Activated CD4-positive, CD25-positive, alpha-beta regulatory T cell (primary cell): ENCODE results near the gene UBE2J1.
A peak's percentile ranks its signal among the peaks of the same experiment; 100 is the strongest.
"Not testable (repeated sequence)": the region's sequence is repeated elsewhere in the genome, so short reads cannot be mapped to it uniquely, and the experiment has no call there.

Experiments
- DNase-seq, 4 experiments: peaks; one replicate each; lab custom pipeline; 2025; lab: John Stamatoyannopoulos, UW

UBE2J1 gene

DNA sequence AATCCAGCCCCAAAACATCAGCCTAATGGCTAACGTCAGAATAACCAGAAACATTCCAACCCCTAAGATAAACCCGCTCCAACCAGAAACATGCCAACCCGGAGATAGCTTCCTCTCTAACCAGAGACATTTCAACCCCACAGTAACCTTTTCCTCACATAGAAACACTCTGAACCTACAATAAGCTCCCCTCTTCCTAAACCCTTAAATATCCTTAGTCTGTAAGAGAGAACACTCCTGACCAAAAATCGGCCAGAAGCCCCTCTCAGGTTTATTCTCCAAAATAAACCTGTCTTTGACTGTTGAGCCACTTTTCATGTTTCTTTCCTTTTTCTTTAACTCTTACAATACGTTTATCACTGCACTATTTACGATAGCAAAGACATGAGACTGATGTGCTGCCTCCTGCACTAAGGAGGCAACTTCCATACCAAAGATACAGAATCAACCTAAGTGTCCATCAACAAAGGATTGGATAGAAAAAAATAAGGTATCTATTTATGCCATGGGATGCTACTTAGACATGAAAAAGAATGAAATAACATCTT is 32.4 kb downstream of the UBE2J1 start:
- DNase-seq = no peak

DNA sequence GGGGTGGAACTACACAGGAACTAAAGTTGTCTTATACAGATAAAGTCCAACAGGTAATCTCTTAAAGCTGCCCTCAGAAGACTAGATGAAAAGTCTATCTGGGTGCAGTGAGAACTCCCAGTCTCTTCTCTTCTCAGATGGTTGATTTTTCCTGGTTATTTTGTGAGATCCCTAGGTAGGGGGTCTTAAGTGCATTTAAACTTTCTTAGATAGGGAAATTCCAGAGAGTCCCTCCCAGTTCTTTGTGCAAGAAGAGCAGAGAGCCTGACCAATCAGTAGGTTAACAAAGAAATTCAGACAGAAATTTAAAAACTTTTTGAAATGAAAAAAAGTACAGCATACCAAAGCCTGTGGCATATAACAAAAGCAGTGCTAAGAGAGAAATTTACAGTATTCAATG is 35.5 kb downstream of the UBE2J1 start:
- DNase-seq = no peak

DNA sequence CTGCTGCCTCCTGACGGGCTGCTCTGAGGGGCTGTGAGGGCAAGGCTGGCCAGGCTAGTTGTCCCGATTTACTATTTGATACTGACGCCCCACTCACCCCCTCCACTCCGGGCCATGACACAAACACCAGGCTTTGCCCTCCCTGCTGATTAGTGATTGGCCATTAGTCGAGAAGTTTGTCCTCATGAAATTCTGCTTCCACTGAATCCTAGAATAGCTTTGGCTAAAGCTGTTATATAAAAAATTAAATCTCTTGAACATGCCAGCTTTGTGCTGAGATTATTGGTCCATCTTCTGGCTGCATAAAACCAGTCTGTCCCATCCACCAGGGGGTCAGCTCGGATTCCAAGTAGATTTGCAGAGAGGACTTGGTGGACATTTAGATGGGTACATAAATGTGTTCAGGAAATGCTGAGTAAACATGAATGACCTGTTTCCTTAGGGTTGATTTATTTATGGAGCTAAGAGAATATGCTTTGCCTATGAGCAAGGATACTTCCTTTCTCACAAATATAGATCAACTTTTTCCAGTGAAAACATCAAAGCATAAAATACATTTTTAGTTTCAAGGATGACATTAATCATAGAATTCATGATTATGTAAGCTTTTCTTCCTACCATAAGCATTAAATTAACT is 37.2 kb downstream of the UBE2J1 start, which contains the start of gene GABRR2:
GABRR2 (minus strand) TSS at position 51 of the 637 bp plus-strand sequence. CDS start 134 bp downstream, outside the sequence.
- DNase-seq = no peak

DNA sequence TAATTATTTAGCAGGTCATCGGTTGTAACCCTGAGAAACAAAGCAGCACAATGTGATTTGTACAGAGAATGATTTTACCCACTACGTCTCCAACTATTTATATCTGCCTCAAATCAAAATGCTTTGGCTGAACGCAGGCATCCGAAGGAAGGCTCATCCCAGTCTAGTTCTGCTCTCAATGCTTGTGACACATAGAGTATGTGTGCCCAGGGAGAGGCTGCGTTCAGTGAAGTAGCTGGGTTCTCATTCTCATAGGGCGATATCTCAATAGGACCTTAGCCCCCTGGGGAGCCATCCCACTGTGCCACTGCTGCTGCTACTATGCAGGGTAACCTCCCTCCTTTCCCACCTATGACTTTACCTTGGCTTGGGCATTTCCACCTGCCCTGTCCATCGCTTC is 37.8 kb downstream of the UBE2J1 start:
- no peak for DNase-seq

DNA sequence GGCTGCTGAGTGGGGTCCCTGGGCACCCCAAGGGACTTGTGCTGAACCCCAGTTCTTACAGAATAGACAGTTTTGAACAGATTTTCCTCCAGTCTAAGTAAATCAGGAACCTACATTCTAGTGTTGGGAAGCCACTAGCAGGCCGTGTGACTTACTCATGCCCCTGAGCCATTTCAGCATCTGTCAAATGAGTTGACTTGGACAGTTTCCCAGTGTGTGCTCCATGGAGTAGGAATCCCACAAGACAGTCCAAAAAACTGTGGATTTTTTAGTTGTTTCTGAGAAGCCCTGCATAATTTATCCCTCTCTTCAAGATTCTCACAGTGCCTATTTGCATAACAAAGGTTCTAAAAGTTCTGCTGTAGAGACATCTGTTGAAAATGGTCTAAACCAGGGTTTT is 39.5 kb downstream of the UBE2J1 start:
- no peak for DNase-seq

DNA sequence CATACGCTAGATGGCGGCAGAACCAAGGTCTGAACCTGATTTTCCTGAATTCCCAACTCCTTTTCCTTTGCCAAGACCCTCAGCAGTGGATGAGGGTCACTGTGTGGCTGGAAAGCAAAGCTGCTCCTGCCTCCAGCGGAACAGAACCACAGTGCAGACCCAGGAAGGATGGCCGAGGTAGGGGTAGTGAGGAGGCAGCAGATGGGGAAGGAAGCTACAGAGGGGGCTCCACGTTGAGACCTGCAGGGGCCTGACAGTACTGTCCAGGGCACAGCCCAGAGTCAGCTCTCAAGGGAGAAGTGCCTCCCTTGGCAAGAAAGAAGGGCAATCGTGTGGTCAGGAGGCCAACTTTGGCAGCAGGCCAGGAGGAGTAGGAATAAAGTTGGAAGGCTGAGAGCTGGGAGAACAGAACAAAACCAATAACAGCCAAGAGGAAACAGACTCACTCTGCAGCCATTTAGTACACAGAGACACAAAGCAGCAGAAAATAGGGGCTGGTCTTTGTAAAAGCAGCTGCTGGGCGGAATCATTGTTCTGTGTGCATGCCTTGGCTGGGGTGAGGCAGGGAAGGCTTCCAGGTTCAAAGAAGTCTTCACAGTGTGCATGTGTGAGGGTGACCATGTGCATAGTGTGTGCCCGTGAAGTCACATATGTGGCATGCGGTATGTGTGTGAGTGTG is 40.5 kb downstream of the UBE2J1 start:
- no peak for DNase-seq

DNA sequence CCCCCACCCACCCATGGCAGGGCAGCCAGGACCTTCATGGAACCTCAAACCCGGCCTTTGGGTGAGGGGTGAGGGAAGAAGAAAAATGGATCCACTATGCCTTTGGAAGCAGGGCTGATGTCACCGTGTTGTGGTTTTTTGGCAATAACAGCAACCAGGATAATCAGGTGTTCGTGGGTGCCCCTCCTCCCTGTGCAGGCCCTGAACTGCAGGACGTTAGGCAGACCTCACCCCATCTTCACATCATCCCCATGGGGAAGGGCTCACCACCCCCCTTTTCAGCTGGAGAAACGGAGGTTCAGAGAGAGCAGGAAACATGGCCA is 41.0 kb downstream of the UBE2J1 start:
- no peak for DNase-seq

DNA sequence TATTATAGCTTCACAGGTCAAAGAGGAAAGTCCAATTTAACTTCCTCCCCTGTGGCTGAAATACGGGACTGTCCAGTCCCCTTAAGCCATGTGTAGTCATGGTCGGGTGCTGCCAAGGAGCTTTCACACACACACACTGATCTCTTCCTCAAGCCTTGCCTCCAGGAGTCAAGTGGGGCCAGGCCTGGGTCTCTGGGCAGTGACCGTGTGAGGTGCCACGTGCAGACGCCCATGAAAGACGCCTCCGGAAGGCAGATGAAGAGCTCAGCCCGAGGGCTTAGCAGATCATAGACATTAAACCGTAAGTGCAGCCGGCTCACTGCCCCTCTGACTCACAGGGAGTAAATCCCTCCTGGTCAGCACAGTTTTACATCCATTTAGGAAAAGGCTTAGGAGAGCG is 41.6 kb downstream of the UBE2J1 start:
- no peak for DNase-seq

DNA sequence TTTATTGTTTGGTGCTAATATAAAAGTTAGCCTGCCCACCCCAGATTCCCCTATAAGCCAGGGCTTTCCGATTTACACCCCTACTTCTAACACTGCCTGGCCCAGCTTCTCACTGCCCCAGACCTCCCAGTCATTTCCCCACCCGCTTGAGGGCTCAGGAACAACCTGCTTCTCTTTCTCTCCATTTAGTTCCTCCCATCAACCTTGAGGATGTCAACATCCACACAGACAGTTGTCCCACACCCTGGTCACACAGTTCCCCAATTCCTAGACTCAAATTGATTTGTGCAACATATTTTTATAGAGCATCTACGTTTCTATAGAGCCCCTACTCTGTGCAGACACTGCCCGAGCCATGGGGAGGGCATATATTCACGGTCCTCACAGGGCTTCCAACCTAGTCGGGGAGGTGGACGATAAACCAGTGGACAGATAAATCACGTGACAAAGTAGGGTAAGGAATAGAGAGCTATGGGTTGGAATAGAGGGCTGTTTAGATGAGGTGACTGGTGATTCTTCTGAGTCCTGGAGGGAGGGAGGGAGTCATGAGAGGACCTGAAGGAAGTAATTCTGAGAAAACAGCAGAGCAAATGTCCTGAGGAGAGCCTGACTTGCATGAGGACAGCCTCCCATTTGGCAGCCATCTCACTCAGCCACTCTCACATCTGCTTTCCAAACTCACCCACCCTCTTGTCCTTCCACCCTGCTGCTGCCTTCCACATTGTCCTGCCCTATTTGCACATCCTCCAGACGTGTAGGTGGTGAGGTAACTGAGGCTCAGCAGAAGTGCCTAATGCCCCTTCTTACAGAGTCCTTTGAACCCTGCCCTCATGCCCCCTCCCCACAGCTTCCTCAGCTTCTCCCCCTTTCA is 43.8 kb downstream of the UBE2J1 start:
- DNase-seq = no peak

DNA sequence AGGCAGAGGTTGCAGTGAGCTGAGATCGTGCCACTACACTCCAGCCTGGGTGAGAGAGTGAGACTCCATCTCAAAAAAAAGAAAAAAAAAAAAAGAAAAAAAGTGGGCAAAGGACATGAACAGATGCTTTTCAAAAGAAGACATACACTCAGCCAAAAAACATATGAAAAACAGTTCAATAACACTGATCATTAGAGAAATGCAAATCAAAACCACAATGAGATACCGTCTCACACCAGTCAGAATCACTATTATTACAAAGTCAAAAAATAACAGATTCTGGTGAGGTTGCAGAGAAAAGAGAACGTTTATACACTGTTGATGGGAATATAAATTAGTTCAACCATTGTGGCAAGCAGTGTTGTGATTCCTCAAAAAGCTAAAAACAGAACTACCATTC is 48.0 kb downstream of the UBE2J1 start:
- DNase-seq = not testable (repeated sequence)

DNA sequence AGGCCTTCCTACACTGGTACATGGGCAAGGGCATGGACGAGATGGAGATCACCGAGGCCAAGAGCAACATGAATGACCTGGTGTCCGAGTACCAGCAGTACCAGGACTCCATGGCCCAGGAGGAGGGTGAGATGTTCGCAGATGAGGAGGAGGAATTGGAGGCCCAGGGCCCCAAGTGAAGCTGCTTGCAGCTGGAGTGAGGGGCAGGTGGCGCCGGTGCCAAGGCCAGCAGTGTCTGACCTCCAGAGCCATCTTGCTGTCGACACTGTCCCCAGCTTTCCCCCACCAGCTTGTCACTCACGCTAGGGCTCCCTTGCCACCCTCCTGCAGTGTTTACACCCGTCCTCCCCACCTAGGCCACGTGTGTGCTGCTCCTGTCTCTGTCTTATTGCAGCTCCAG is 49.6 kb downstream of the UBE2J1 start:
- DNase-seq = no peak

DNA sequence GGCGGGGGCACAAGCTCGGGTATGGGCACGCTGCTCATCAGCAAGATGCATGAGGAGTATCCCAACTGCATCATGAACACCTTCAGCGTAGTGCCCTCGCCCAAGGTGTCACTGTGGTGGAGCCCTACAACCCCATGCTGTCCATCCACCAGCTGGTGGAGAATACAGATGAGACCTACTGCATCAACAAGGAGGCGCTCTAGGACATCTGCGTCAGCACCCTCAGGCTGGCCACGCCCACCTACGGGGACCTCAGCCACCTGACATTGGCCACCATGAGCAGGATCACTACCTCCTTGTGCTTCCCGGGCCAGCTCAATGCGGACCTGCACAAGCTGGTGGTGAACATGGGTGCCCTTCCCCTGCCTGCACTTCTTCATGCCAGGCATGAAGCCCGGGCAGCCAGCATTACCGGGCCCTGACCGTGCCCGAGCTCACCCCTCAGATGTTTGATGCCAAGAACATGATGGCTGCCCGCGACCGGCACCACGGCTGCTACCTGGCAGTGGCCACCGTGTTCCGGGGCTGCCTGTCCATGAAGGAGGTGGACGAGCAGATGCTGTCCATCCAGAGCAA is 50.2 kb downstream of the UBE2J1 start:
- DNase-seq = no peak

DNA sequence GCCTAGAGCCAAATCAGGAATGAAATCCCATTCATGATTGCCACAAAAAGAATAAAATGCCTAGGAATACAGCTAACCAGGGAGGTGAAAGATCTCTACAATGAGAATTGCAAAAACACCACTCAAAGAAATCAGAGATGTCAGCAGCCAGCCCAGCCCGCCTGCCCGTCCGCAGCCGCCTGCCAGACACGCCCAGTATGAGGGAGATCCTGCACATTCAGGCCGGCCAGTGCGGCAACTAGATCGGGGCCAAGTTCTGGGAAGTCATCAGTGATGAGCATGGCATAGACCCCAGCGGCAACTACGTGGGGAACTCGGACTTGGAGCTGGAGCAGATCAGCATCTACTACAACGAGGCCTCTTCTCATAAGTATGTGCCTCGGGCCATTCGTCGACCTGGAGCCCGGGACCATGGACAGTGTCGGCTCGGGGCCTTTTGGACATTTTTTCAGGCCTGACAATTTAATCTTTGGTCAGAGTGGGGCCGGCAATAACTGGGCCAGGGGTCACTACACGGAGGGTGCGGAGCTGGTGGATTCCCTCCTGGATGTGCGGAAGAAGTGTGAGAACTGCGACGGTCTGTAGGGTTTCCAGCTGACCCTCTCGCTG is 50.8 kb downstream of the UBE2J1 start:
- no peak for DNase-seq

DNA sequence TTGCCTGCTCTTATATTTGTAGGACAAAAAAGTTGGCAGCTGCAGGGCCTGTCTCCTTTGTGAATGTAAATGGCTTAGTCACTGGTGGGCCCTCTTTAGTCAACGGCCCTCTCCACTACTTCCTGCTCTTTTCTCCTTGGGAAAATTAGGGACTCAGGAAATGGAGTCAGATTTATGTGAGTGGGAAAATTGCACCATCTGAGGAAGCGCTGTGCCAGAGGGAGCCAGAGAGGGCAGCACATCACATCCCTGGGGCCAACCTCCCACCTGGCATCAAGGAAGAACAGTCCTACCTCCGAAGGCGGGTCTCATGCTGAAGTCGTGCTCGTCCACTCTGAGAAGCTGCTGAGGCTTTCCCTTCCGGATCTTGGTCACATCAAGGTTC is 53.1 kb downstream of the UBE2J1 start:
- DNase-seq = no peak

DNA sequence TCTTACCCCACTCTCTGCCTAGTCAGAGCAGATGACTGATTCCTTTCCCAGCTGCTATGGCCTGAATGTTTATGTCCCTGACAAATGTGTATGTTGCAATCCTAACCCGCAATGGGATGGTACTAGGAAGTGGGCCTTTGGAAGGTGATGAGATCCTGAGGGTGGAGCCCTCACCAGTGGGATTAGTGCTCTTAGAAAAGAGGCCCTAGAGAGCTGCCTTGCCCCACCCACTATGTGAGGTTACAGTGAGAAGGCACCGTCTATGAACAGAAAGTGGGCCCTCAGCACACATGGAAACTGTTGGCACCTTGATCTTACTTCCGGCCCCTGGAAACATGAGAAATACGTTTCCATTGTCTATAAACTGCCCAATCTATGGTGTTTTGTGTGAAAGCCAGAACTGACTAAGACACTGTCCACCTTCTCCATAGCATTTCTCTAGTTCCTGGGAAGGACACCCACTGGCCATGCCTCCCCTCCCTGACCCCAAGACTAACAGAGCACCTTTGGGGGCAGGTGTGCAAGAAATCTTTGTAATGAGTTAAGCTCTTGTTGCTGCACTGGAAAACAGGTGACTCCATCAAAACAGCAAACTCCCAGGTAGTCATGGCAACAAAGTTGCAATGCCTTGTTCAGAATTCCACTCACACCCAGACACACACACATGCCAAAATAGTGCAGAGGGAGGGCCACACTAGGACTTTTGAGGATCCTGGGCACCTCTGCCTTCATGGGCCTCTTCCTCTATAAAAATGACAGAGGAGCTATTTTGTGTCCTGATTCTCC is 53.6 kb downstream of the UBE2J1 start:
- DNase-seq = peak in 1 of 4 experiments; percentile 15

DNA sequence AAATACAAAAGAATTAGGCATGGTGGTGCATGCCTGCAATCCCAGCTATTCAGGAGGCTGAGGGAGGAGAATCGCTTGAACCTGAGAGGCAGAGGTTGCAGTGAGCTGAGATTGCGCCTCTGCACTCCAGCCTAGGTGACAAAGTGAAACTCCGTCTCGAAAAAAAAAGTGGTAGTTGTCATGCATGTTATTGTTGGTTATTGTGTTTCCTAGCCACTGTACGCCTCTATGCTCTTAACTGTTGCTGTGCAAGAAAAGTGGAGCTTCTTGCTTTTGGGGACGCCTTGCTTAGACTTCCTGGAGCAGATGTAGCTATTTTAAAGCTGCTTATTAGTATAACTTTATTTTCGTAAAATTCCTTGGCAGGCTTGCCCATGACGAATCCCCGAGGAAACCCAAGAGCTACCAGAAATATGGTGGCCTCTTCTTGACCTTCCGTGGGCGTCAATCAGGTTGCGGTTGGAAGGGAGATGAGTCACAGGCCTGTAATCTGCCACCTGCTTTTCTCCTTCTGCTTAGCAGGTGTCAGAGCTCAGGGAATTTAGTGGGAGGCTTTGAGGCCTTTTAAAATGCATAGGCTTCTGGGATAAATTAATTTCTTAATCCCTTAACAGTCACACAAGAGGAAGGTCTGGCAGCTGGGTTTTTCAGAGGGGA is 54.7 kb downstream of the UBE2J1 start:
- DNase-seq = peak; percentile 6 to 27 (median 16)

DNA sequence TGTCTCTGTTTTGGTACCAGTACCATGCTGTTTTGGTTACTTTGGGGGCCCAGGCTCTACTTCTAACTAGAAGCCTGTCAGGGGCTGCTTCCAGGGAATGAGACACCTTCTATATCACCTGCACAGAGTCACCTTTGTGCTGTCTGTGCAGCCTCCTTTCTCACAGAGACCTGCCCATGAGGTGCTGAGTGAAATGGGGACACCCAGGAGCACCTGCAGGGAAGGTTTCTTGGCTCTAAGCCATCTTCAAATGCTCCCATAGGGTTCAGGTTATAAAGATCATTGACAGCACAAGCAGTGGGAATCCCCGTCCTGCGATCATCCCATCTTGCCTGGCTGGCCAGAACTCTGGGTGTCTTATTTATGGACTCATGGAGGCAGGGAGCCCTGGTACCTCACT is 56.5 kb downstream of the UBE2J1 start:
- DNase-seq = no peak

DNA sequence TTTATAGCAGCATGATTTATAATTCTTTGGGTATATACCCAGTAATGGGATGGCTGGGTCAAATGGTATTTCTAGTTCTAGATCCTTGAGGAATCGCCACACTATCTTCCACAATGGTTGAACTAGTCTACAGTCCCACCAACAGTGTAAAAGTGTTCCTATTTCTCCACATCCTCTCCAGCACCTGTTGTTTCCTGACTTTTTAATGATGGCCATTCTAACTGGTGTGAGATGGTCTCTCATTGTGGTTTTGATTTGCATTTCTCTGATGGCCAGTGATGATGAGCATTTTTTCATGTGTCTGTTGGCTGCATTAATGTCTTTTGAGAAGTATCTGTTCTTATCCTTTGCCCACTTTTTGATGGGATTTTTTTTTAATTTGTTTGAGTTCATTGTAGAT is 57.4 kb downstream of the UBE2J1 start:
- not testable (repeated sequence) for DNase-seq

DNA sequence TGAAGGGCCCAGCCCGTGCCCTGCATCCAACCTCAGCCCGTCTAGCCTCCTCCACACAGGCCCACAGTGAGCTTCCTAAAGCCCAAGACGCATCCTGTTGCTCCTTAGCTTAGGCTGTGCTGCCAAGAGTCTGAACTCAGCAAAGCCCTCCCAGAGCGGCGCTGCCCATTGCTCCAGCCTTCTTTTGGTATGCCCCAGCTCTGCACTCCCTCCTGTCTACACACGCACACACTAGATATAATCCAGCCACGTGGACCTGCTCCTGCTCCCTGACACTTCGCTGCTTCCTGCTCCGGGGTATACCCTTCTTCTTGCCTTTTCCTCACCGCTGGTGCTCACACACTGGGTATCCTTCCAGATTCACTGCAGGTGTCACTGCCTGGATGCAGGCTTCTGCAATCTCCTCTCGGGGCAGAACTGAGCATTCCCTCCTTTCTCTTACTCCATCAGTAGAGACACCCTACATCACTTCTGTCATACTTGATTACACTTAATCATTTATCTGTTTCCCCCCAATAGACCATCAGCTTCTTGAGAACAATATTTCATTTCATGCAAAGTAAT is 61.2 kb downstream of the UBE2J1 start:
- DNase-seq = no peak
